Fibroblast of skin of scalp (primary cell): ENCODE data around the gene MRO. TPM values are rescaled to one million over a fixed set of nuclear protein-coding genes. Genes with fewer than 3 reads are reported as not detected.
"Not testable (repeated sequence)": the region's sequence is repeated elsewhere in the genome, so short reads cannot be mapped to it uniquely, and the experiment has no call there.

ENCODE experiments used
- DNase-seq: peaks from one replicate; pipeline ENCODE4 v3.0.0-alpha.2; 2013
- polyA plus RNA-seq, 2 experiments: library from polyadenylated mRNA; unstranded; fragments of 120-200 nt; gene quantifications; one replicate each; pipeline ENCODE4 v1.2.1, GENCODE V29; 2013; ENCODE audit not compliant: insufficient read length in 2 of 2

Gene MRO
- not detected for polyA plus RNA-seq (2013, experiment 1 of 2; ENCODE audit: insufficient read length)
- polyA plus RNA-seq (2013, experiment 2 of 2; ENCODE audit: insufficient read length) = 0.12 TPM

GRCh38 chr18:50819728-50820378, at the start of gene MRO:
Gene MRO, minus strand, starts transcription at chr18:50820016. Its CDS starts 10,616 bp downstream, at chr18:50809400.
- peak; percentile 70 for DNase-seq

GRCh38 chr18:50869150-50869549, 49.3 kb upstream of the MRO start:
- DNase-seq = no peak

GRCh38 chr18:50866765-50867164, 46.9 kb upstream of the MRO start:
- no peak for DNase-seq

DNA sequence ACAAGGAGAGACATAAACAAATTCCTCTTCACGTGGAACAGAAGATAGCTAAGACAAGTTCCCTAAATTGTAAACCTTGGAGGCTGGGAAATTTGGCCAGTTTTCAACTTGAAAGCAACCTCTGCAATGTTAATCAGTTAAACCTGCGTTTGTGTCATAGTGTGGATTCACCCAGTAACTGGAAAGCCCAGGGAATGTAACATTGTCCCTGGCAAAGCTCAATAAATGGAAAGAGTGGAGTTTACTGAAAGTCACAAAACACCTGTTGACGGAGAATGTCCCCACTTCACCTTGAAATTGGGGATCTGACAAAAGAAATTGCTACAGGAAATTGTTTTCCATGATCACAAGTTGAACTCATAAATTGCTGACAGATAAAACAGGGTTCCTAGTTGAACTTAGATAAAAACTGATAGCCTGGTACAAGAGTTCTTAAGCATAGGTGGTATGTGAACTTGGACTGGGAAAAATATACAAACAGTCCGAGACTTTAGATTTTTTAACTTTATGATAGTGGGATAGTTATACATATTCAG, 44.1 kb upstream of the MRO start:
- no peak for DNase-seq

DNA sequence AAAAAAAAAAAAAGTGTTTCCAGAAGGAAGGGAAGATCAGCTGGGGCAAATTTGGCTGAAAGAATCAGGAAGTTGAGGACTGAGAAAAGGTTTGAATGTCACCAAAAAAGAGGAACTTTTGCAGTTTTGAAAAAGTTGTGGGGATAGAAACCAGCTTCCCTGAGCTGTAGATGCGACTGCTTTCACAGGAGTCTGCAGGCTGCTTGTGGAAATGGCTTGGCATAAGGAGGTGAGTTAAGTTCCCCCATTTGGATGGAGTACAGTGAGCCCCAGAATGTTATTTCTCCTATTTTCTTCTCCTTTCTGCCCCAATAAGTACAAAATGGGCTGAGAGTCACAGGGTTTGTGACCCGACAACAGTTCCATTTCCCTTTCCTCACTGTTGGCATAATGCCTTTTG, 42.6 kb upstream of the MRO start:
- no peak for DNase-seq

- no peak for DNase-seq
These were observed 41.8 kb upstream of the MRO start for GRCh38 chr18:50861617-50862016.

- DNase-seq = no peak
These were observed 40.2 kb upstream of the MRO start for GRCh38 chr18:50859793-50860555.

DNA sequence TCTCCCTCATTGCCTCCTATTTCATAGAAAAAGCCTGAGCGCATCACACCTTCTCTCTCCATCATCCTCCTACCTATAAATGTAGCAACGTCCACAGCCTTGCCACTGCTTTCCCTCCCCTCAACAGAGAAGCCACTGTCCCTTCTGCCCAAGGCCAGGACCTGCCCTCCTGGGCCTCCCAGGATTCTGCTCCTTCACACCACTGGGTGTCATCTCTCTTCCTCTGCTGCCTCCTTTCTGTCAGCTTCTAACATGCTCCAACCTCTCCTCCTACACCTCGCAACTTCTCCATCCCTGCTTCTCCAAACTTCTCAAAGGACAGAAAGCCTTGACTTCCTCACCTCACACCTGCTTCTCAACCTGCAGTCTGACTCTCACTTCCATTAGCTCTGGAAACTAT, 37.9 kb upstream of the MRO start:
- no peak for DNase-seq

DNA sequence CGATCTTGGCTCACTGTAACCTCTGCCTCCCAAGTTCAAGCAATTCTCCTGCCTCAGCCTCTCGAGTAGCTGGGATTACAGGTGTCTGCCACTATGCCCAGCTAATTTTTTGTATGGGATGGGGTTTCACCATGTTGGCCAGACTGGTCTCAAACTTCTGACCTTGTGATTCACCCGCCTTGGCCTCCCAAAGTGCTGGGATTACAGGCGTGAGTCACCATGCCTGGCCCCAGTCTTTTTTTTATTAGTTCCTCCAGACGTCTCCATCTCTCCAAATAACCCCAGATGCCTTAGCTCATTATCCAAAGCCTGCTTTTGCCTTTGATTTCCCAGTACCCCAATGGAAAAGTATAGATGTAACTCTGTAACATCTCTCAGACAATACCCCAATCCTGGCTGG, 37.4 kb upstream of the MRO start:
- not testable (repeated sequence) for DNase-seq

GRCh38 chr18:50855976-50856757, 36.4 kb upstream of the MRO start:
- no peak for DNase-seq

DNA sequence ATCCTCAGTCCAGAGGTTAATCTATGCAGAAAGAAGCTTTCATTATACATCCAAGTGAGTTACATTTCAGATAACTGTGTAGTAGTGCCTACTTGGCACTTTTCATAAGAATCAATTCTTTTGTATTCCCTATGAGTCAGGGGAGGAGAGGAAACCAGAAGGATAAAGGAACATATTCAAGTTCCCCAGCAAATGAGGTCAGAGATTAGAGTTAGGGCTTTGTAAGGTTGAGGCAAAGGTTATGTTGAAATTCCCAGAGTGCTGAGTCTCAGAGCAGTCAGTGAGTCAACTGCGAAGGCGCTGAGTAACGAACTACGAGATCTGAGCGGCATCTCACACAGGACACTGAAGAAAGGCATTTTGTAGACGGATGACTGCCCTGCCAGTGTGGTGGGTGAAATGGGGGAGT, 34.1 kb upstream of the MRO start:
- DNase-seq = no peak

- DNase-seq = no peak
These were observed 30.7 kb upstream of the MRO start for GRCh38 chr18:50850307-50851065.

DNA sequence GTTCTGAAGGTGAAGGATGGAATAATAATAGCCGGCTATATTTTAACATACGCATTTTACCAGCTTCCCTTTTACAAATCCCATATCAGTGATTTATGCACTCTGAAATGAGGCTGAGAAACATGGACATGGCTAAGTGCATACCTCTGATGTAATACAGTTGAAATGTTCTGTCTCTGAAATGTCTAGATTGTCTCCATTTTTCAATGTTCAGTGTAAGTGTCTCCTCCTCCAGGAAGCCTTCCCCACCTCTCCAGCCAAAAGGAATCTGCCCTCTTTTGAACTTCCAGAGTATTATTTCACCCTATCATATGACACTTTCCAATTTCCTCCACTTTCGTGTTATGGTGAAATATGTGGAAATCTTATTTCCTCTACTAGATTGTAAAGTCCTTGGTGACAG, 29.6 kb upstream of the MRO start:
- peak; percentile 27 for DNase-seq

DNA sequence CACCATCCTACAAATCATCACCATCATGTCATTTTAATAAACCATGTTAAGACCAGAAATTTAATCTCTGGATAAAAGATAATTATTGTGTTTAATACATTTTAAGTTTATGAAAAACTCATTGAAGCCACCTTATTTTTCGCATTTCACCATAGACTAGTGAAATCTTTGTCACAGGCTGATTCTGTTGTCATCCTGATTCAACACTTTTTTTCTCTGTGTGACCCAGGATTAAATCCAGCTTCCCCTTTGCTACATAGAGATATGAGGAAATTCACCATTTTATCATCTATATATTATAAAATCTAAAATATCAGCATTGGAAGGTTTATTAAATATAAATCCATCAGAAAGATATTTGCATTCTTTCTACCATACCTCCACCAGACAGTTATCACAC, 29.2 kb upstream of the MRO start:
- DNase-seq = no peak

GRCh38 chr18:50848061-50848551, 28.3 kb upstream of the MRO start:
- DNase-seq = no peak

DNA sequence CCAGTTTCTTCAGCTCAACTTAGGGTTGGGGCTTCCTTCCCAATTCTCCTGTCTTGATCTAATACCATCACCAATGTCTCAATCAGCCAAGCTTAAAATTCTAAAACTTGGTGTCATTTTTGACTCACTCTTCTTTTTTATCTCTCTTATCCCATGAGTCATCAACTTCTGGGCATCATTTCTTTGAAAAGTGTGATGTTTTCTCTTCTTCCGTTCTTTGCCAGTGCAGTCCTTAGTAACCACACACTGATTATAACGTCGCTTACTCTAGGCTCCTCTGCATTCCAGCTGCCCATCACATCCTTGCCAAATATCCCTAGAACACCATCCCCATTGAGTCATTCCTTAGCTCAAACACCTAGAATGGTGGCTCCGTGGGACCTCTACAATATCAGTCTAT, 27.4 kb upstream of the MRO start:
- no peak for DNase-seq

GRCh38 chr18:50844960-50845359, 25.1 kb upstream of the MRO start:
- DNase-seq = no peak

DNA sequence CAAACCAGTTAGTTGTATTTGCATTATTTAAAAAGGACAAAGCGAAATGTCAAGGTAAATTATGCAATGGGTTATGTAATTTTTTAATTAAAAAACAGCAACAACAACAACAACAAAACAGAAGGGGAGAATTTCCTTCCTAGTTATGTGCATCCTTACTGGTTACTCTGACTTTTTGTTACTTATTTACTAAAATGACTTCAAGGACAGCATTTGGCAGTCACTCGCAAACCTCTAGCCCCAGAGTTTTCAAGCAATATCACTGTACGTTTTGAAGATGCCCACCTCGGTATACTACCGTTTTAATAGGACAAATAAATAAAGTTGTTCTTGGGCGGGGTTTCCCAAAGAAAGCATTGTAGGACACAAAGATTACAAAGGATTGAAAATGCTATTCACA, 24.7 kb upstream of the MRO start:
- DNase-seq = no peak

DNA sequence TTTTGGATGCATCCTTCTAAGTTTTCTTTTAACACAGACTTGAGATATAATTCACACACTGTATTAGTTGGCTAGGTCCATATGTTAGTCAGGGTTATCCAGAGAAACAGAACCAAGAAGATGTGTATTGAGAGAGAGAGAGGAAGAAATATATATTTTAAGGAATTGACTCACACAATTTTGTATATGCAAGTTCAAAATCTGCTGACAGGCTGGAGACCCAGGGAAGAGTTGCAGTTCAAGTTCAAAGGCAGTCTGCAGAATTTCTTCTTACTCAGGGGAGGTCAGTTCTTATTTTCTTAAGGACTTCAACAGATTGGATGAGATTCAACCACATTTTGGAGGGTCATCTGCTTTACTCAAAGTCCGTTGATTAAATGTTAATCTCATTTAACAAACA, 23.0 kb upstream of the MRO start:
- DNase-seq = no peak

DNA sequence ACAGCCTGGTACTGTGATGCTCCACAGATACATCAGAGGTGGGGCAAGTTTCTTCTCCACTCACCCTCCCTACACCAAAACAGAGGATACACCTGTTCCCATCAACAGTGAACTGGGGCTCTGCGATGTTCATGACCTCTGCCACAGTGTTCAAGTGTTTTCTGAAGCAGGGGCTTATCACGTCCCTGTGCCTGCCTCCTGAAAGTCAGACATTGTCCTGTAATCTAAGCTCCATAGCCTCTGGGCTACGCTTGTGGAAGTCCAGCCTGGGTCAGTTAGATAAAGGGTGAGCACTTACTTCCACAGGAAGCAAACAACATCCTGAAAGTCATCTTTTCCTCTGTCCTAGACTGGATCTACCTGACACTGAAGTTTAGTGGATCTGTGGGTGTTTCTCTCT, 20.2 kb upstream of the MRO start:
- no peak for DNase-seq

GRCh38 chr18:50839341-50839740, 19.5 kb upstream of the MRO start:
- DNase-seq = no peak

DNA sequence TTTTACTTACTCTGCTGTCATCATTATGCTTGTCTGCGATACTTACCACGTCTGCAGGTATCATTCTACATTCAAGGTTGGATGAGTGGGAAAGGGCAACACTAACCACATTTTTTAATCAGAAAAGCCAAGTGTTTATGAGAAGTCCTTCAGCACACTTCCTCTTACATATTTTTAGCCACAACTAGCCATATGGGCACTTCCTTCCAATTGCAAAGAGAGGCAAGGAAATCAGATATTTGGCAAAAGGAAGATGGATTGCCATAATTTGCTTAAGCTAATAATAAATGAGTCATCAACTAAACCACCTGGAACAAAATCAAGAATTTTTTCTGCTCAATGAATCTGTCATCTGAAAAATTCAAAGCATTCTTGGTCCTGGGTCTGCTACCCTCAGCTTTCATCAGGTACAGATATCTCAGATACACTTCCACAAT, 16.7 kb upstream of the MRO start:
- peak; percentile 55 for DNase-seq
